Skeletal muscle satellite cell (primary cell): ENCODE measurements around the gene DTD1. TPM values are rescaled to one million over a fixed set of nuclear protein-coding genes. Genes with fewer than 3 reads are reported as not detected.

Experiments
- H3K27me3 ChIP-seq: 2 replicates; pipeline ENCODE4 v1.7.0; 2013; ENCODE audit warnings: low read length; ENCODE audit not compliant: control insufficient read depth, insufficient read depth
- H3K36me3 ChIP-seq: 2 replicates; pipeline ENCODE4 v1.7.0; 2013; ENCODE audit warnings: mild to moderate bottlenecking, control low read depth, low read length; ENCODE audit not compliant: insufficient read depth
- H3K4me1 ChIP-seq: 2 replicates; pipeline ENCODE4 v1.7.0; 2013; ENCODE audit warnings: low read length; ENCODE audit not compliant: control insufficient read depth, insufficient read depth
- H3K4me2 ChIP-seq: 2 replicates; pipeline ENCODE4 v1.7.0; 2013; ENCODE audit warnings: mild to moderate bottlenecking, low read length
- H3K4me3 ChIP-seq: 2 replicates; pipeline ENCODE4 v1.7.0; 2013; ENCODE audit warnings: low read length
- H3K9ac ChIP-seq: 2 replicates; pipeline ENCODE4 v1.7.0; 2013; ENCODE audit warnings: mild to moderate bottlenecking, low read depth, low read length, moderate library complexity
- H3K9me3 ChIP-seq: replicated peaks from 2 replicates; pipeline ENCODE4 v1.7.0; 2013; ENCODE audit warnings: mild to moderate bottlenecking, control low read depth, low read length
- total RNA-seq: library from RNA; depleted of rRNA; stranded (reverse); fragments of >200 nt; gene quantifications from 2 replicates; pipeline ENCODE4 v1.2.3, GENCODE V29; 2012; rRNA removed

DTD1 gene, protein sequence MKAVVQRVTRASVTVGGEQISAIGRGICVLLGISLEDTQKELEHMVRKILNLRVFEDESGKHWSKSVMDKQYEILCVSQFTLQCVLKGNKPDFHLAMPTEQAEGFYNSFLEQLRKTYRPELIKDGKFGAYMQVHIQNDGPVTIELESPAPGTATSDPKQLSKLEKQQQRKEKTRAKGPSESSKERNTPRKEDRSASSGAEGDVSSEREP
- total RNA-seq, result 91.1 and 99.4 TPM in 2 replicates

DNA sequence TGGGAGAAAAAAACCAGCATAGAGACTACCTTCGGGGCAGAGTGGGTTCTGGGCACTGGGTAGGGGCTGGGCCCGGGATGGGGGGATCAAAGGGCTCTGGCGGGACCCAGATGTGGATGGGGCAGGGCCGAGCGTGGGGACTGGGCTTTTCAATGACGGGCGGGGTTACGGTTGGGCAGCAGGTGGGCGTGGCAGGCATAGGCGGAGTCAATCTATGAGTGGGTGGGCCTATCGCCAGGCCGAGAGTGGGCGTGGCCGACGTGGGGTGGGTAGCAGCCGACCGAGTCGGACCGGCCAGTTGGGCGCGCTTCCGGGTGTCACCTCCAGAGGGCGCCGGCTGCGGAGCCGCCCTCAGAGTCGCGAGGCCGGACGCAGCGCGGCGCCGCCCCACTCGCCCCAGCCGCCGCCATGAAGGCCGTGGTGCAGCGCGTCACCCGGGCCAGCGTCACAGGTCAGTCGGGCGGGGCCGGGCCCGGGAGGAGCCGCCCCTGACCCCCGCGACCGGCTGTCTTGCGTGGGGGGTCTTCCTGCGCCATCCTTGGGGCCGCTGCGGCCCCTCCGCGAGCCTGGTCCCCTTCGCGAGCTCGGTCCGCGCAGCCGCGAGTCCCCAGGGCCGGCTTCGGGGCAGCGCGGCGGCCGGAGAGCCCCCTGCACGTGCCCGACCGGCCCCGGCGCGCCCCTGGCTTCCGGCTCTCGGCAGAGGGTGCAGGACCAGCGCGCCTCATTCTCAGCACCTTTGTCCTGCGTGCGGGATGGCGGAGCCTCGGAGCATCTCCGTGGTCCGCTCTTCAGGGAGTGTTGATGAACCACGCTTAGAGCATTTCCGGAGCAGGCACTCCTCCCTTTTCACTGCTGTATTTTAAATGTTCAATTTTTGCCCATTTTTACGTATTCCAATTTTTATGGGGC lies at the start of gene DTD1:
Gene DTD1 (plus strand): TSS at position 390 of the 909 bp plus-strand sequence. CDS start 19 bp downstream, at position 409.
- no peaks in the 10 kb centered on the region for H3K36me3 ChIP-seq

DNA sequence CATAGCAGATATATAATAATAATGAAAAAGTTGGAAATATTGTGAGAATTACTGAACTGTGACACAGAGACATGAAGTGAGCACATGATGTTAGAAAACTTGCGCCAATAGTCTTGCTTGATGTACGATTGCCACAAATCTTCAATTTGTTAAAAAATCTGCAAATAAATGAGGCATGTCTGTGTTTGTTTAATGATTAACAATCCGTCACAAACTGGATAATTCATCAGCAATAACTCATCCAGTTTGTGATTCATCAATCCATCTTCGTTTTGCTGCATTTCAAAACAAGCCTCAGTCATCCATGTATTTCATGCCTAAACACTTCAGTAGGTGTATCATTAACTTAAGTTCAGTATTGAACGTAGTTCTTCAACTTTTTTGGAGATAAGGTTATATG lies 46.1 kb upstream of the DTD1 start:
- H3K9ac ChIP-seq, result no peak overlapping the region
- peak overlapping the region; percentile 27 for H3K4me2 ChIP-seq
- H3K27me3 ChIP-seq, result no peaks in the 10 kb centered on the region
- H3K4me1 ChIP-seq, result peaks cover 36% of the 10 kb centered on the region
- H3K36me3 ChIP-seq, result peaks cover 40% of the 10 kb centered on the region
- H3K9me3 ChIP-seq, result no peaks in the 10 kb centered on the region
- H3K4me3 ChIP-seq, result no peak overlapping the region

More for the DNA sequence above, at the start of gene DTD1:
- H3K9me3 ChIP-seq, result no peaks in the 10 kb centered on the region
- peaks cover 8% of the 10 kb centered on the region for H3K27me3 ChIP-seq
- H3K4me2 ChIP-seq, result peak within 1 kb of the TSS; percentile 96
- peak within 1 kb of the TSS; percentile 94 for H3K9ac ChIP-seq
- peaks cover 3% of the 10 kb centered on the region for H3K4me1 ChIP-seq
- peak within 1 kb of the TSS; percentile 76 for H3K4me3 ChIP-seq

DNA sequence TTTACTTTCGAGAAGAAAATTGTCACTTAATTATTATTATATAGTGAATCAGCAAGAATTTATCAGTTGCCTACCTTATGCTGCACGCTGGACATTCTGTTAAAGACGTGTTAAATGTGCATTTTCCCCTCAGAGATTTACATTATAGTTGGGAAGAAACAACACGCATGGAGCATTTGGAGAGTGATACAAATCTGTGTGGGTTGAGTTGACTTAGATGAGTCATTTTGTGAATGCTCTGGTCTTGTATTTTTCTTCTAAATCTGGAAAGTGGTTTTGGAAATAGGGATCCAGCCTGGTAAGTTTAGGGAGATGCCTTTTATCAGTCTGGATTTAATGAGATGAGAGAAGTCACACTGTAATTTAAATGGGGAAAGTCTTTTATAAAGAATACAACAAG lies 44.6 kb upstream of the DTD1 start:
- H3K4me3 ChIP-seq, result no peak overlapping the region
- H3K4me1 ChIP-seq, result peaks cover 33% of the 10 kb centered on the region
- peaks cover 46% of the 10 kb centered on the region for H3K36me3 ChIP-seq
- H3K9me3 ChIP-seq, result no peaks in the 10 kb centered on the region
- no peak overlapping the region for H3K9ac ChIP-seq
- H3K27me3 ChIP-seq, result no peaks in the 10 kb centered on the region
- H3K4me2 ChIP-seq, result peak overlapping the region; percentile 28

DNA sequence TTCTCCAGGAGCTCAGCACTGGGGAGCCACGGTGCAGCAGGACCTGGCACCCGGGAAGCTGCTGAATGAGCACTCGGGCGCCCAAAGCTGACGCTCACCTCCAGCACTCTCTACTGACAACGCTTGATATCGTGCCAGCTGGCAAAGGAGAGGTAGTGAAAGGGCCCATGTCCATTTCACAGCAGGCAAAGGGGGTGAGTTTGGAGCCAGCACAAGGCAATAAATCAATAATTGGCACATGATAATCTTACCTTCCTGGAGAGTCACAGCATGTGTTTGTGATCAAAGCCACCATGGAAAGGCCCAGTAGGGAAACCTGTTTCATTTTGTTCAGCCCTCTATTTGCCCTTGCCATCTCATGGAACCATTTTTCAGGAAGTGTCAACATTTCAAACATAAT lies 43.9 kb upstream of the DTD1 start:
- H3K36me3 ChIP-seq, result peaks cover 50% of the 10 kb centered on the region
- H3K9me3 ChIP-seq, result no peaks in the 10 kb centered on the region
- H3K4me2 ChIP-seq, result no peak overlapping the region
- no peaks in the 10 kb centered on the region for H3K27me3 ChIP-seq
- no peak overlapping the region for H3K4me3 ChIP-seq
- no peak overlapping the region for H3K9ac ChIP-seq
- peaks cover 33% of the 10 kb centered on the region for H3K4me1 ChIP-seq

DNA sequence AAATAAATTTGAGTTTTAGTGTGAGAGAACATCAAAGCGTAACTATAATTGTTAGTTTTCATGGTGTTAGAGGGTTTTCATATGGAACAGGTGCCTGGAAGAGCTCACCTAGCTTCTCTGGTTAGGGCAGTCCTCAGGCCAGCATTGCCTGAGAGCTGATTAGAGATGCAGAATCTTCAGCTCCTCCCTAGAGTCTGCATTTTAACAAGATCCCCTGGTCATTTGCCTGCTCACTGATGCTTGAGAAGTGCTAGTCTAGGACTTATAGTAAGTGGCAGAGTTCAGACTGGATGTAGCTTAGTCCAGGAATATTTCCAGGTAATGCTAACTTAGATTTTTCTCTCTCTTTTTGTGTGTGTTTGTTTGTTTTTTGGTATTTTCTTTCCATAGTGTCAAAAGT lies 42.3 kb upstream of the DTD1 start:
- H3K27me3 ChIP-seq, result no peaks in the 10 kb centered on the region
- H3K9ac ChIP-seq, result no peak overlapping the region
- no peak overlapping the region for H3K4me3 ChIP-seq
- peaks cover 33% of the 10 kb centered on the region for H3K4me1 ChIP-seq
- peaks cover 46% of the 10 kb centered on the region for H3K36me3 ChIP-seq
- no peaks in the 10 kb centered on the region for H3K9me3 ChIP-seq
- H3K4me2 ChIP-seq, result no peak overlapping the region

DNA sequence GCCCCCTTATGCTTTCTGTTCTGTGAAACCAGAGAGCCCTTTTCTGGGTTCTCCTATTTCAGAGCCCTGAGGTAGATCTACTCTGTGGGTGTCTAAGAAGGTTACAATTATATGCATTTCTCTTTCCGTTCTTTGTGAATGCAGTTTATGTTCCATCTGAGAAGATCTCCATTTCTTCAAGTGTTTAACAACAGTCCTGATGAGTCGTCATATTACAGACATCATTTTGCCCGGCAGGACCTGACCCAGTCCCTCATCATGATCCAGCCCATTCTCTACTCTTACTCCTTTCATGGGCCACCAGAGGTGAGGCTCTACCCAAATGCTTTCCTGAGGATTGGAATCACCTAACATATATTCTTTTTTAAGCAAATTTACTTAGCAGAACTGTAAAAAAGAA lies 39.4 kb upstream of the DTD1 start:
- Histone ChIP-seq H3K27me3 (no peaks in the 10 kb centered on the region), H3K4me2 (no peak overlapping the region), H3K9me3 (no peaks in the 10 kb centered on the region), H3K36me3 (peaks cover 52% of the 10 kb centered on the region), H3K4me1 (peaks cover 6% of the 10 kb centered on the region), H3K4me3 (no peak overlapping the region), H3K9ac (no peak overlapping the region)

DNA sequence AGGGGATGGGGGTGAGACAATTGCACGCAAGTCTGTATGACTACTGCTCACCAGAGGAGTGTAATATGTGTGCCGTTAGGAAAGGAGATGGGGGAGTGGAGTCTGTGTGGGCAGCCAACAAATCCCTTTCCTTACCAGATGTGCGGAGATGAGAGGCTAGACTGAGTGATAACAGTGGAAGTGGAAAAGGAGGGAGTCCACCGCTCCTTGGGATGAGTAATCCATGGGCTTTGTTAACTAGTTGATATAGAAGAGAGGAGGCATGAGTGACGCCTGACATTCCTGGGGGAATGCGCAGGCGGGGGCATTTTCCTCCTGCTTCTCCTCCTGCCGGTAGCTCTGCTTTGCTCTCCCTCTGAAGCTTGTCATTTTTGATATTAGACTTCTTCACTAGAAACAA lies 34.1 kb upstream of the DTD1 start:
- Histone ChIP-seq H3K4me3 (no peak overlapping the region), H3K27me3 (no peaks in the 10 kb centered on the region), H3K4me1 (no peaks in the 10 kb centered on the region), H3K4me2 (no peak overlapping the region), H3K9ac (no peak overlapping the region), H3K9me3 (no peaks in the 10 kb centered on the region), H3K36me3 (peaks cover 55% of the 10 kb centered on the region)

DNA sequence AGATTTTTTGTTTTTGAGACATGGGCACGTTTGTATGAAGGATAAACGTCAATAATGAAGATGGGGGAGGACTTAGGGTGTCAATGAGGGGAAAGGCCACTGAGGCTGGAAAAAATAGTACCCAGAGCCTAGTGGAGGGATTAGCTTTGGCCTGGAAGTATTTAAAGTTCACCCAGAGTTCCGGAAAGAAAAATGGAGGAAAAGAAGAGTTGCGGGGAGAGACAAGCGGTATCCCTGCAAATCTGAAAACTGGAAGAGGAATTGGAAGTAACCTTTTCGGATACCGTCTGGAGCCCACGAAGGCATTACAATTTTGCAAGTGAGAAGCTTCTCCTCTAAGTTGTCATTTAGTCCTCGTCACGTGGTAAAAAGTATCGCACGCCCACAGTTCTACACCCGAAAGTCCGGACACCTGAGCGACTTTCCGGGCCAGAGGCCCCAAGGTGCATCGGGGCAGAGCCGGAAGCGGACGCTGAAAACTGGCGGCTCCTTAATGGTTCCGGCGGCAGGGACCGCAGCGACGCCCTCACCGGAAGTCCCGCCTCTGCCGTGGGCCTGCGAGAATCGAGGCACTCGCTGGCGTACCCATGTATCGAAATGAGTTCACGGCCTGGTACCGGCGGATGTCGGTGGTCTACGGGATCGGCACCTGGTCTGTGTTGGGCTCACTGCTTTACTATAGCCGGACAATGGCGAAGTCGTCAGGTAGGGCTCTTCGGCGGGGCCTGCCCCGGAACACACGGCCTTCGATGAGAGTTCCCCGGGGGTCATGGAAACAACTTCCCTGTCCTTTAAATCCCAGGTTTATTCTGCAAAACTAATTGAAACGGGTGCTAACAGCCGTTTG lies 20.7 kb upstream of the DTD1 start, which contains the start of gene SMIM26:
Gene SMIM26 (plus strand): TSS at position 541 of the 847 bp plus-strand sequence. CDS start 47 bp downstream, at position 588.
- Histone ChIP-seq H3K4me2 (peak within 1 kb of the TSS; percentile 90), H3K4me1 (peaks cover 2% of the 10 kb centered on the region), H3K9me3 (no peaks in the 10 kb centered on the region), H3K9ac (peak within 1 kb of the TSS; percentile 95), H3K4me3 (peak within 1 kb of the TSS; percentile 92), H3K36me3 (peaks cover 27% of the 10 kb centered on the region), H3K27me3 (no peaks in the 10 kb centered on the region)

DNA sequence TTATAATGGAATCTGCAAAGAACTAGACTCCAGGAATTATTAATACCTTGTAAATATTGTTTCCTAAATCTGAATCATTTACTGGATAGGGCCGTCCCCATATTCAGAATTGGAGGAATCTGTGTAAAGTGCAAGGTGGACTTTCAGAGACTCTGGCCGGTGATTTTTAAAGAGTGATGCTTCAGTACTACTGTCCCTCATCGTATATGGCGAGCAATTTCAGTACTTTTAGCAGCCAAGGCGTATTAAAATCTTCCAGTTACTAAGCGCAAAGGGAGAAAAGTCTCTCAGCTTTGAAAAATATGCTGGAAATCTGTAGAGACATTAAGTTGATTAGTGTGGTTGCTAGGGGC lies 20.1 kb upstream of the DTD1 start:
- H3K36me3 ChIP-seq, result peaks cover 21% of the 10 kb centered on the region
- peak overlapping the region; percentile 90 for H3K4me2 ChIP-seq
- peak overlapping the region; percentile 95 for H3K9ac ChIP-seq
- peaks cover 2% of the 10 kb centered on the region for H3K4me1 ChIP-seq
- no peaks in the 10 kb centered on the region for H3K27me3 ChIP-seq
- no peaks in the 10 kb centered on the region for H3K9me3 ChIP-seq
- H3K4me3 ChIP-seq, result peak overlapping the region; percentile 92

DNA sequence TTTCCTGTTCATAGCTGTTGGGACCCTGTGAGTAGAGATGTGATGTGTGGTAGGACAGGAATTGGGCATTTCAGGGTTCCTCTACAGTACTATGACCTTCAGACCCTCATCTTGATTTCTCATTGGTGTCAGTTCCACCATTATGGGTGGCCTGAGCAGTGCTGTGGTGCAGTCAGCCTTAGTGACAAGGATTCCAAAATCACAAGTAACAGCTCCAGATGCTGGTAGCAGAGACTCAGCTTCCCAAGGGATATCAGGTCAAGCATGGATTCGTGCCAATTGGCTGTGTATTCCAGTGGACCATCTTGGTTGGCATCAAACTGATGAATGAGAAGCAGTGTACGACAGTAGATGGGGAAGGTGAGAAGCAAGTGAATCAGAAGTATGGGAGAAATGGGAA lies 16.8 kb upstream of the DTD1 start:
- Histone ChIP-seq H3K4me2 (no peak overlapping the region), H3K9ac (no peak overlapping the region), H3K36me3 (peaks cover 16% of the 10 kb centered on the region), H3K4me3 (no peak overlapping the region), H3K9me3 (no peaks in the 10 kb centered on the region), H3K27me3 (no peaks in the 10 kb centered on the region), H3K4me1 (peaks cover 2% of the 10 kb centered on the region)

DNA sequence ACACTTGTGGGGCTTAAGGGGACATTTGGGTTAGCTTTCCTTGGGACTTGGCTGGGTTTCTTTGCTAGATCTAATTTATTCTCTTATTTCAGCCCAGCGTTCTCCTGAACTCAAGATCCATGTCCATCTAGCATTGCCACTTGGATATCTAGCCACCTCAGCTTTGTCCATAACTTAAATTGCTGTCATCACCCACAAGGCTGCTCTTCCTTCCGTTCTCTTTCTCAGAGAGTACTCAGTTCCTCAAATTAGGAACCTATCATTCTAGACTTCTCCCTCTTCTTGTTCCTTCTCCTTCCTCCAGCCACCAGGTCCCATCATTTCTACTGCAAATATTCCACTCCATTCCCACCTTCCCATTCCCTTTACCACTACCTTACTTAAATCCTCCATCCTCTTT lies 16.3 kb upstream of the DTD1 start:
- H3K27me3 ChIP-seq, result no peaks in the 10 kb centered on the region
- H3K4me3 ChIP-seq, result no peak overlapping the region
- H3K9ac ChIP-seq, result no peak overlapping the region
- peaks cover 16% of the 10 kb centered on the region for H3K36me3 ChIP-seq
- H3K9me3 ChIP-seq, result no peaks in the 10 kb centered on the region
- no peak overlapping the region for H3K4me2 ChIP-seq
- peaks cover 2% of the 10 kb centered on the region for H3K4me1 ChIP-seq
